A172 (cell line): ENCODE results near the gene DNAJC25. TPM values are rescaled to one million over a fixed set of nuclear protein-coding genes. Genes with fewer than 3 reads are reported as not detected.
"Not testable (repeated sequence)": the region's sequence is repeated elsewhere in the genome, so short reads cannot be mapped to it uniquely, and the experiment has no call there.

Experiments used
- DNase-seq: peaks from one replicate; pipeline ENCODE4 v3.0.0-alpha.2; 2015; ENCODE audit warnings: low spot score
- total RNA-seq: library from RNA; depleted of rRNA; stranded (reverse); fragments of >200 nt; shearing (Covaris generic); gene quantifications from 2 replicates; pipeline ENCODE4 v1.2.3, GENCODE V29; 2014; rRNA removed

Gene DNAJC25
- 7.0 and 8.7 TPM in 2 replicates for total RNA-seq

DNA sequence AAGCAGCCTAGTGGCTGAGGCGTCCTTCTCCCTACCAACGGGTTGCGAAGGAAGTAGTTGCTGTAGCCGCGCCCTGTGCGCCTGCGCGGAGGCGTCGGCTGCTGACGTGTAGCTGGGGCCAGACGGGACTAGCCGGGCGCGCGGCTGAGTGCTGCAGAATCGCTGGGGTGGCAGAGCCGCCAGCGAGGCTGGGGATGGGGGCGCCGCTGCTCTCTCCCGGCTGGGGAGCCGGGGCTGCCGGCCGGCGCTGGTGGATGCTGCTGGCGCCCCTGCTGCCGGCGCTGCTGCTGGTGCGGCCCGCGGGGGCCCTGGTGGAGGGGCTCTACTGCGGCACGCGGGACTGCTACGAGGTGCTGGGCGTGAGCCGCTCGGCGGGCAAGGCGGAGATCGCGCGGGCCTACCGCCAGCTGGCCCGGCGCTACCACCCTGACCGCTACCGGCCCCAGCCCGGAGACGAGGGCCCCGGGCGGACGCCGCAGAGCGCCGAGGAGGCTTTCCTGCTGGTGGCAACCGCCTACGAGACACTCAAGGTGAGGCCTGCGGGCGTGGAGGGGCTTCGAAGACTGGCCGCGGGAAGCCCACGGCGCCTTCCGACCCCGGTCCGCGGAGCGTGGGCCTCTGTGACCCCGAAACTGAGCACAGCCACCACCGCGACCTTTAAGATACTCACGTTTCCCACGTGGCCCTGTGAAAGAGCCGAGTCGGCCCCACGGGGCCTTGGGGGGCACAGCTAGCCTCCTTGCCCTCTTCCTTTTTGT is at the start of gene DNAJC25:
Gene DNAJC25, plus strand, starts transcription at position 121 of the 758 bp plus-strand sequence. Its CDS starts 74 bp downstream, at position 195.
- peak; percentile 98 for DNase-seq

DNA sequence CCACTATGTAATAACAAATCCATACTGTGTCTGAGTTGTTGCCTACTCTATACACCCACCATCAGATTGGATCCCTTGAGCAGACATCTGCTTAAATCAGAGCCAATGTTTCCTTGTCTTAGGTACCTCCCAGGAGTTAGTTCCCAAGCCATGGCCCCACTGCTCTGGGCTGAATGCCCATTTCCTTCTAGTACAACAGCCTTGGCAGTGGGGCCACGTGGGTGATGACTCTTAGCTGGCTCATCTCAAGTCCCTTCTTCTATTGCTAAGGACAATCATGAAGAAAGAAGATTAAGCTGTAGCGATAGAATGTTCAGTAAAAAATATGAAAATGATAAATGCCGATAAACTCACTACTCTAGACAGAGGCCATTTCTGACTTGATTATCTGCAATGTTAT is 48.2 kb upstream of the DNAJC25 start:
- peak; percentile 37 for DNase-seq

DNA sequence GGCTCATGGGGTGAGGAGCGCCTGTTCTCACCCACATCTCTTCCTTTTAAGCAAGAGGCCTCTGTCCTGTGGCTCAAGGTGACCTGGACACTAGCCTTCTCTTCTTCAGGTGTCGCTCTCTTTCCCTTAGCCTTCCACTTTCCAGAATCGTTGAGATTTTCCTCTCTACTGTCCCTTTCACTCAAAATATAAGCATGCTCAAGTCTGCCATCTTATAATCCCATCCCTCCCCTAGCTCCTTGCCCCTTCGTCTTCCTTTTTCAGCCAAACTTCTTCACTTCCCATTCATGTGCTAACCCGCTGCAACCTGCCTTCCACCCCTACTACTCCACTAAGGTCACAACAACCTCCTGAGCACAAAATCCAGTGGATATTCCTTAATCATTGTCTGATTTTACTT is 44.8 kb upstream of the DNAJC25 start:
- no peak for DNase-seq

GRCh38 chr9:111588846-111589245 is 42.3 kb upstream of the DNAJC25 start:
- DNase-seq, result no peak

- peak; percentile 18 for DNase-seq
Observed at GRCh38 chr9:111597852-111598732, 33.0 kb upstream of the DNAJC25 start.

DNA sequence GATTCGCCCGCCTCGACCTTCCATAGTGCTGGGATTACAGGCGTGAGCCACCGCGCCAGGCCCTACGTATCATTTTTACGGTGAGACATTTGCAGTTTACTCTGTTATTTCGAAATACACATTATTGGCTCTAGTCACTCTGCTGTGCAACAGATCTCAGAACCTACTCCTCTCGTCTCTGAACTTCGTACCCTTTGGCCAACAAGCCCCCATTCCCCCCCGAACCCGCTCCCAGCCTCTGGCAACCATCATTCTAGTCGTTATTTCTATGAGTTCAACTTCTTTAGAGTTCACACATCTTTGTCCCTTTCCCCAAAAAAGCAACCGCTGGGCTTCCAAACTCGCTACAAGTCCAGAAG is 32.4 kb upstream of the DNAJC25 start:
- DNase-seq, result no peak

GRCh38 chr9:111599092-111599954 is 31.8 kb upstream of the DNAJC25 start, which contains the start of gene PTGR1:
Gene PTGR1, minus strand, starts transcription at chr9:111599647. Its CDS starts 2,225 bp downstream, at chr9:111597422.
- peak; percentile 27 for DNase-seq

- no peak for DNase-seq
Observed at GRCh38 chr9:111599955-111600343, 31.2 kb upstream of the DNAJC25 start.

GRCh38 chr9:111601237-111602018 is 29.7 kb upstream of the DNAJC25 start:
- peak; percentile 53 for DNase-seq

- no peak for DNase-seq
Observed at GRCh38 chr9:111603041-111603440, 28.1 kb upstream of the DNAJC25 start.

- DNase-seq, result no peak
Observed at GRCh38 chr9:111604054-111604615, 27.0 kb upstream of the DNAJC25 start.

GRCh38 chr9:111605041-111605559 is 26.0 kb upstream of the DNAJC25 start:
- DNase-seq, result no peak

DNA sequence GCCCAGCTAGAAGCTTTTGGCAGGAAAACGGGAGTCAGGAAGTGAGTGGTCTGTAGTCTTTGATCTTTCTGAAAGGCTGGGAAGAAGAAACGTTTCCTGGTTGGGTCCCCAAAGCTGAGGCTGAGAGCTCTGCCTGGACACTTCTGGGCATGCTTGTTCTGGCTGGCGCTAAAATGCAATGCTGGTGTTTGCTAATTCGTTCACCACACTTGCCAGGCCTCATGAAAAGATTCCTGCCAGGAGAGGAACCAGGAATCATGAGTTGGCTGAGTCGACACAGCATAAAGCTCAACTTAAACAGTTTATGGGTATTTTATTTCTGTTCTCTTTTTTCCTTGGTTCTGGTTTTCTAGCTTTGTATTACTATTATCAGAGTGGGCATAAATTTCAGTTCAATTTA is 21.0 kb upstream of the DNAJC25 start:
- DNase-seq, result no peak

GRCh38 chr9:111610845-111611244 is 20.3 kb upstream of the DNAJC25 start:
- DNase-seq, result no peak

GRCh38 chr9:111613436-111614040 is 17.6 kb upstream of the DNAJC25 start:
- no peak for DNase-seq

- no peak for DNase-seq
Observed at GRCh38 chr9:111615928-111616327, 15.2 kb upstream of the DNAJC25 start.

DNA sequence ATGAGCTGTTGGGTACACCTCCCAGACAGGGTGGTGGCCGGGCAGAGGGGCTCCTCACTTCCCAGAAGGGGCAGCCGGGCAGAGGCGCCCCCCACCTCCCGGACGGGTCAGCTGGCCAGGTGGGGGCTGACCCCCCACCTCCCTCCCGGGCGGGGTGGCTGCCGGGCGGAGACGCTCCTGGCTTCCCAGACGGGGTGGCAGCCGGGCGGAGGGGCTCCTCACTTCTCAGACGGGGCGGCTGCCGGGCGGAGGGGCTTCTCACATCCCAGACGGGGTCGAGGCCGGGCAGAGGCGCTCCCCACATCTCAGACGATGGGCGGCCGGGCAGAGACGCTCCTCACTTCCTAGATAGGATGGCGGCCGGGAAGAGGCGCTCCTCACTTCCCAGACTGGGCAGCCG is 13.8 kb upstream of the DNAJC25 start:
- DNase-seq, result not testable (repeated sequence)

DNA sequence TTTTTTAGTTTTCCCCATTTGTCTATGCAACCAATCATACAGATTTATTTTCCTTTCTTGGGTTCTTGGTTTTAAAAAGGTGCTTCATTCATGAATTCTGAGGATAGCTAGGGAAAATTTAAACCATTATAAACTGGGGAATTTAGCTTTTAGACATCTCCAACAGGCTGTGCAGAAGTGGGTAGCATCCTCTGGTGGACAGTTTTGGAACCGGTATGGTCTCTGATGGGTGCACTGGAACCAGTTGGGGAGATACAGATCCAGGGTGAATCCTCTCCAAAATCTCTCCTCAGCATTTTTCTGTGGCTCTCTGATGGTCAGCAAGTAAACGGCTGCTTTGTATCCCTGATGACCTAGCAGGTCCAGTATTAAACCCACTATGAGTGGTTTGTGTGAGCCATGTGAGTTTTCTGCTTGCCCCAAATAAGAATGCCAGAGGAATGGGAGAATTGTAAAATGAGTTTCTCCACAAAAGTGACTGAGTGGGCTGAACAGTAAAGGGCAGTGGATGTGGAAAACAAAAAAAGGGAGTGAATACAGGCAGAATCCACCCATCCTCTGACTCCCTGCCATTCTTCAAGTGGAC is 9.1 kb upstream of the DNAJC25 start:
- DNase-seq, result peak; percentile 26

DNA sequence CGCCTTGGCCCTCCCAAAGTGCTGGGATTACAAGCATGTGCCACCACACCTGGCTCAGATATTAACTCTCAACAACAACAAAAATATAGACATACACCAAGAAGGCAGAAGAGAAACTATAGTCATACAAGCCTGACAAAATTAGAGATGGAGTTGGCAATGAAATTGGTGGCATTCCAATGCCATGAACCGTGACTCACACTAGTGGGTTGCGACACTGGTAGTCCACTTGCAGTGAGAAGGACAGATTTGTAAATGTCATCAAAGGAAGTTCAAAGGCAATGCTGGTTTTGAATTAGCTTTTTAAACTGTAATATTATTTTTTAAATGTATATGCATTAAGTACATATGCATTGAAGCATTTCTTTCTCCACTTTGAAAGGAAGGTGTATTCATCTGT is 8.5 kb upstream of the DNAJC25 start:
- peak; percentile 81 for DNase-seq
